ENCODE data around the gene SRGAP3. TPM values are rescaled to one million over a fixed set of nuclear protein-coding genes. Genes with fewer than 3 reads are reported as not detected.

SRGAP3 gene
- total and polyA plus RNA-seq, 10 of the 15 experiments (the other 5 are each of a cell fraction or from before 2014, with no cell fraction given), result 0.32 to 1.7 (median 0.99) TPM

GRCh38 chr3:9172851-9173321, 76.6 kb downstream of the SRGAP3 start:
- H3K4me1 ChIP-seq (ENCODE audit: control insufficient read depth, insufficient read depth, low read length), result peaks cover 29% of the 10 kb centered on the region

More at GRCh38 chr3:9172851-9173321, 76.6 kb downstream of the SRGAP3 start:
- ChIA-PET POLR2A (no interaction called here), CTCF (interaction anchor here (0.6 to 1.1 kb wide), 2 partner anchors 28 to 403 kb away, joined by 3 read pairs; partner anchors contain the start of gene OXTR), SMC1A (ENCODE audit: uncharacterized antibody, unreplicated experiment) (no interaction called here), RAD21 (ENCODE audit: unreplicated experiment) (no interaction called here)
- in situ Hi-C loops (cut with MboI), result no loop called here
- Histone ChIP-seq H3K79me2 (ENCODE audit: control insufficient read depth, insufficient read depth, low read length) (no peaks in the 10 kb centered on the region), H3K9me3 (replicated peaks; ENCODE audit: control insufficient read depth, insufficient read depth, low read length) (no peaks in the 10 kb centered on the region), H3K9ac (ENCODE audit: control insufficient read depth, insufficient read depth, low read length) (no peak overlapping the region), H3K4me2 (ENCODE audit: control insufficient read depth, insufficient read depth) (no peak overlapping the region), H3K27me3 (replicated peaks in 1 of 2; ENCODE audit: control insufficient read depth in 2 of 2, insufficient read depth in 2 of 2, low read length in 1 of 2) (no peaks in the 10 kb centered on the region), H3K27ac (ENCODE audit: control insufficient read depth, insufficient read depth) (no peak overlapping the region), H3K4me3 (no peak overlapping the region), H3K36me3 (ENCODE audit: control insufficient read depth in 2 of 2, insufficient read depth in 2 of 2, low read length in 1 of 2) (no peaks in the 10 kb centered on the region), H4K20me1 (ENCODE audit: control insufficient read depth, insufficient read depth) (no peaks in the 10 kb centered on the region), H2AFZ (ENCODE audit: control insufficient read depth, low read depth, low read length) (no peak overlapping the region)
- WGBS (ENCODE audit: insufficient coverage, insufficient replicate concordance, low lambda C conversion rate, missing lambda C conversion rate), result 55% methylated on average over 11 of the region's 11 CpGs
- DNase-seq (ENCODE audit: low read depth, low spot score), result no peak
- ATAC-seq, result no peak
- intact Hi-C loops (cut with micrococcal nuclease; ENCODE audit: unreplicated experiment), result no loop called here
- TF ChIP-seq SRF (IDR thresholded peaks at IDR 0.05; ENCODE audit: low read depth in 2 of 2, low read length in 2 of 2) (no peak), SP1 (IDR thresholded peaks at IDR 0.05; ENCODE audit: low read depth, low read length) (no peak), TAF1 (IDR thresholded peaks at IDR 0.05; ENCODE audit: borderline replicate concordance, low read depth, low read length) (no peak), NFIC (IDR thresholded peaks at IDR 0.05; ENCODE audit: low read depth, low read length) (no peak), SUPT20H (IDR thresholded peaks at IDR 0.05; ENCODE audit: borderline replicate concordance, control insufficient read depth, low read depth, low read length) (no peak), HSF1 (IDR thresholded peaks at IDR 0.05; ENCODE audit: low read depth, low read length) (no peak), HDAC6 (IDR thresholded peaks at IDR 0.05; ENCODE audit: unreplicated experiment) (no peak), TARDBP (IDR thresholded peaks at IDR 0.05; ENCODE audit: borderline replicate concordance) (no peak)
- TF ChIP-seq, protein P1, sequence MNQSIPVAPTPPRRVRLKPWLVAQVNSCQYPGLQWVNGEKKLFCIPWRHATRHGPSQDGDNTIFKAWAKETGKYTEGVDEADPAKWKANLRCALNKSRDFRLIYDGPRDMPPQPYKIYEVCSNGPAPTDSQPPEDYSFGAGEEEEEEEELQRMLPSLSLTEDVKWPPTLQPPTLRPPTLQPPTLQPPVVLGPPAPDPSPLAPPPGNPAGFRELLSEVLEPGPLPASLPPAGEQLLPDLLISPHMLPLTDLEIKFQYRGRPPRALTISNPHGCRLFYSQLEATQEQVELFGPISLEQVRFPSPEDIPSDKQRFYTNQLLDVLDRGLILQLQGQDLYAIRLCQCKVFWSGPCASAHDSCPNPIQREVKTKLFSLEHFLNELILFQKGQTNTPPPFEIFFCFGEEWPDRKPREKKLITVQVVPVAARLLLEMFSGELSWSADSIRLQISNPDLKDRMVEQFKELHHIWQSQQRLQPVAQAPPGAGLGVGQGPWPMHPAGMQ (IDR thresholded peaks at IDR 0.05; ENCODE audit: borderline replicate concordance), result no peak
- no peak for FAIRE-seq
- BruUV-seq (replicated peaks), result no TSS peak
